Neural cell (in vitro differentiated cells): ENCODE measurements around the gene REXO1.

Experiments
- CTCF ChIP-seq: fragments of 450-650 bp; IDR thresholded peaks from 2 replicates; pipeline ENCODE4 v1.5.1; 2014; ENCODE audit warnings: antibody characterized with exemption, mild to moderate bottlenecking, moderate library complexity; ENCODE audit not compliant: poor library complexity, severe bottlenecking
- EP300 ChIP-seq: fragments of 450-650 bp; conservative IDR thresholded peaks from 2 replicates; pipeline ENCODE4 v1.6.1; 2014; ENCODE audit warnings: antibody characterized with exemption, mild to moderate bottlenecking, moderate library complexity; ENCODE audit not compliant: poor library complexity, severe bottlenecking
- MXI1 ChIP-seq: fragments of 450-650 bp; conservative IDR thresholded peaks from 2 replicates; pipeline ENCODE4 v1.6.1; 2014; ENCODE audit warnings: antibody characterized with exemption, mild to moderate bottlenecking; ENCODE audit not compliant: poor library complexity, severe bottlenecking
- REST ChIP-seq: IDR thresholded peaks from 2 replicates; pipeline ENCODE4 v1.6.1; 2012; ENCODE audit warnings: borderline replicate concordance
- SMC3 ChIP-seq: fragments of 450-650 bp; conservative IDR thresholded peaks from 2 replicates; pipeline ENCODE4 v1.6.1; 2014; ENCODE audit warnings: antibody characterized with exemption, mild to moderate bottlenecking, moderate library complexity; ENCODE audit not compliant: poor library complexity

DNA sequence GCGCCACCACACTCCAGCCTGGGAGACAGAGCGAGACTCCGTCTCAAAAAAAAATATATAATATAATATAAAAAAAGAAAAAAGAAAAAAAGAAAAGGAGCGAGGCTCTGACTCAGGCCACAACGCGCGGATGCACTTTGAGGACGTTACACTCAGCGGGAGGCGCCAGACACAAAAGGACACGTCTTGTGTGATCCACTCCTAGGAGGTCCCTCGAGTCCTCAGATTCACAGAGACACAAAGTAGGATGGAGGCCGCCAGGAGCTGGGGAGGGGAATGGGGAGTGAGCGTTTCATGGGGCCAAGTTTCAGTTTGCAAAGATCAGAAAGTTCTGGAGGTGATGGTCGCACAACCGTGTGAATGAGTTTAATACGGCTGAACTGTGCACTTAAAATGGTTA, 45.5 kb upstream of the REXO1 start:
- TF ChIP-seq CTCF (no peak), MXI1 (no peak), EP300 (no peak), REST (no peak), SMC3 (no peak)
